Naive thymus-derived CD4-positive, alpha-beta T cell (primary cell): ENCODE results near the gene ZBTB21. TPM values are rescaled to one million over a fixed set of nuclear protein-coding genes. Genes with fewer than 3 reads are reported as not detected.

Source experiments
- ATAC-seq: fragments of 150-1000 bp; cut with Tn5 transposase; 2 replicates; pipeline ENCODE4 v1.10.0; 2021; ENCODE audit warnings: mild to moderate bottlenecking, moderate library complexity
- CTCF ChIA-PET: fragments of 350-600 bp; sonication (Branson Sonifier 250); formaldehyde crosslinking; loops from one replicate; lab custom pipeline; 2021; ENCODE audit warnings: antibody characterized with exemption; lab: Charles Lee
- POLR2A ChIA-PET: fragments of 350-600 bp; sonication (Branson Sonifier 250); formaldehyde crosslinking; loops from one replicate; lab custom pipeline; 2021; ENCODE audit warnings: antibody characterized with exemption, inconsistent platforms; lab: Charles Lee
- DNase-seq, 9 donors: peaks; one replicate each; pipeline versions ENCODE4 v3.0.0 to v3.0.0-alpha.2; 2020 to 2022; ENCODE audit warnings: mixed read lengths in 1 of 9
- H3K27ac ChIP-seq: one replicate; pipeline ENCODE4 v1.7.0; 2013; ENCODE audit warnings: mild to moderate bottlenecking, low read depth, low read length, moderate library complexity
- H3K27me3 ChIP-seq, 2 donors: one replicate each; pipeline ENCODE4 v1.7.0; 2013; ENCODE audit warnings: low read length in 2 of 2, mild to moderate bottlenecking in 2 of 2, moderate library complexity in 2 of 2; ENCODE audit not compliant: control insufficient read depth in 2 of 2, insufficient read depth in 2 of 2
- H3K36me3 ChIP-seq, 3 experiments: 1 replicate in 2 of 3; 2 replicates in 1 of 3; pipeline ENCODE4 v1.7.0; 2013; ENCODE audit warnings: low read length in 3 of 3, mild to moderate bottlenecking in 3 of 3, moderate library complexity in 1 of 3; ENCODE audit not compliant: insufficient read depth in 3 of 3, control insufficient read depth in 2 of 3
- H3K4me1 ChIP-seq, 2 donors: one replicate each; pipeline ENCODE4 v1.7.0; 2013; ENCODE audit warnings: low read length in 2 of 2, mild to moderate bottlenecking in 2 of 2, moderate library complexity in 1 of 2; ENCODE audit not compliant: control insufficient read depth in 2 of 2, insufficient read depth in 2 of 2
- H3K4me3 ChIP-seq: 2 replicates; pipeline ENCODE4 v1.7.0; 2013; ENCODE audit warnings: mild to moderate bottlenecking, low read length
- H3K9me3 ChIP-seq, 3 experiments: 1 replicate in 2 of 3; 2 replicates in 1 of 3; pipeline ENCODE4 v1.7.0; 2013; ENCODE audit warnings: low read length in 3 of 3; ENCODE audit not compliant: control insufficient read depth in 2 of 3
- H3K27ac Mint-ChIP-seq, 9 donors: one replicate each; pipeline ENCODE4 v1.8.0; 2020 to 2022; ENCODE audit warnings: mixed read lengths in 9 of 9, mild to moderate bottlenecking in 8 of 9, moderate library complexity in 5 of 9, inconsistent platforms in 2 of 9
- H3K27me3 Mint-ChIP-seq, 5 donors: one replicate each; pipeline ENCODE4 v1.8.0; 2021 to 2022; ENCODE audit warnings: mixed read lengths in 5 of 5, mild to moderate bottlenecking in 1 of 5
- H3K36me3 Mint-ChIP-seq, 5 donors: one replicate each; pipeline ENCODE4 v1.8.0; 2020 to 2022; ENCODE audit warnings: mixed read lengths in 5 of 5, mild to moderate bottlenecking in 3 of 5, inconsistent platforms in 1 of 5
- H3K4me1 Mint-ChIP-seq, 7 donors: one replicate each; pipeline ENCODE4 v1.8.0; 2020 to 2022; ENCODE audit warnings: mixed read lengths in 7 of 7, mild to moderate bottlenecking in 3 of 7, inconsistent platforms in 1 of 7
- H3K4me3 Mint-ChIP-seq, 10 donors: one replicate each; pipeline ENCODE4 v1.8.0; 2020 to 2022; ENCODE audit warnings: mild to moderate bottlenecking in 10 of 10, mixed read lengths in 10 of 10, moderate library complexity in 6 of 10, inconsistent platforms in 2 of 10
- H3K9me3 Mint-ChIP-seq, 11 donors: one replicate each; pipeline ENCODE4 v1.8.0; 2020 to 2022; ENCODE audit warnings: mixed read lengths in 11 of 11, mild to moderate bottlenecking in 4 of 11, inconsistent platforms in 1 of 11, moderate library complexity in 1 of 11
- intact Hi-C, 2 donors: fragments of 100-400 bp; cut with micrococcal nuclease; formaldehyde crosslinking; loops; one replicate each; pipeline ENCODE4 v1.15.1; 2023
- polyA plus RNA-seq, 2 donors: library from polyadenylated mRNA; unstranded; fragments of 300-500 nt; fragmentation: Illumina TruSeq; gene quantifications; one replicate each; pipeline ENCODE4 v1.2.3, GENCODE V29; 2021
- total RNA-seq, 6 experiments: library from RNA in 5 of 6; stranded (reverse) in 5 of 6; gene quantifications; 1 replicate in 5 of 6; 2 replicates in 1 of 6; pipeline ENCODE4 v1.2.3 and lab custom pipeline; 2021 to 2026

ZBTB21 gene
- total and polyA plus RNA-seq, 7 experiments from 2014 or later: 4.3 to 137 (median 24.3) TPM

GRCh38 chr21:42030311-42030710 lies 20.2 kb upstream of the ZBTB21 start:
- H3K4me3 Mint-ChIP-seq: no peak overlapping the region
- H3K27ac ChIP-seq: no peak overlapping the region
- intact Hi-C loops: no loop called here
- H3K4me1 Mint-ChIP-seq: peaks cover 0 to 15% (median 0%) of the 10 kb centered on the region in 7 donors
- no peaks in the 10 kb centered on the region for H3K27me3 Mint-ChIP-seq
- H3K9me3 ChIP-seq: no peaks in the 10 kb centered on the region
- H3K4me3 ChIP-seq: no peak overlapping the region
- no peaks in the 10 kb centered on the region for H3K36me3 Mint-ChIP-seq
- H3K27me3 ChIP-seq: no peaks in the 10 kb centered on the region
- no peaks in the 10 kb centered on the region for H3K36me3 ChIP-seq
- H3K4me1 ChIP-seq: no peaks in the 10 kb centered on the region
- no peak overlapping the region for H3K27ac Mint-ChIP-seq
- CTCF ChIA-PET: no interaction called here
- ATAC-seq (no peak), DNase-seq (no peak)
- POLR2A ChIA-PET: no interaction called here
- no peaks in the 10 kb centered on the region for H3K9me3 Mint-ChIP-seq

- Mint-ChIP-seq H3K36me3 (no peaks in the 10 kb centered on the region), H3K9me3 (no peaks in the 10 kb centered on the region), H3K27ac (no peak overlapping the region), H3K4me3 (no peak overlapping the region), H3K27me3 (no peaks in the 10 kb centered on the region), H3K4me1 (peaks cover 0 to 9% (median 0%) of the 10 kb centered on the region in 7 donors)
- H3K27ac ChIP-seq: no peak overlapping the region
- ChIA-PET CTCF (no interaction called here), POLR2A (no interaction called here)
- intact Hi-C loops: no loop called here
- H3K9me3 ChIP-seq: no peaks in the 10 kb centered on the region
- H3K36me3 ChIP-seq: no peaks in the 10 kb centered on the region
- no peak overlapping the region for H3K4me3 ChIP-seq
- H3K27me3 ChIP-seq: no peaks in the 10 kb centered on the region
- ATAC-seq: no peak
- DNase-seq: no peak
- H3K4me1 ChIP-seq: no peaks in the 10 kb centered on the region
Observed at GRCh38 chr21:42028766-42029425, 18.7 kb upstream of the ZBTB21 start.

GRCh38 chr21:42027822-42028765 lies 17.9 kb upstream of the ZBTB21 start:
- H3K4me3 ChIP-seq: no peak overlapping the region
- Mint-ChIP-seq H3K9me3 (no peaks in the 10 kb centered on the region), H3K36me3 (no peaks in the 10 kb centered on the region), H3K4me3 (no peak overlapping the region), H3K4me1 (peaks cover 0 to 9% (median 0%) of the 10 kb centered on the region in 7 donors), H3K27ac (peak overlapping the region in 4 of 9 donors; percentile 21 to 66 (median 57)), H3K27me3 (no peaks in the 10 kb centered on the region)
- no peaks in the 10 kb centered on the region for H3K27me3 ChIP-seq
- intact Hi-C loops: no loop called here
- no peaks in the 10 kb centered on the region for H3K9me3 ChIP-seq
- CTCF ChIA-PET: no interaction called here
- ATAC-seq (no peak), DNase-seq (no peak)
- no peak overlapping the region for H3K27ac ChIP-seq
- H3K4me1 ChIP-seq: no peaks in the 10 kb centered on the region
- H3K36me3 ChIP-seq: no peaks in the 10 kb centered on the region
- POLR2A ChIA-PET: no interaction called here

GRCh38 chr21:42027085-42027821 lies 17.1 kb upstream of the ZBTB21 start:
- ATAC-seq: no peak
- peak overlapping the region in 3 of 9 donors; percentile 21 to 66 (median 48) for H3K27ac Mint-ChIP-seq
- intact Hi-C loops: no loop called here

DNA sequence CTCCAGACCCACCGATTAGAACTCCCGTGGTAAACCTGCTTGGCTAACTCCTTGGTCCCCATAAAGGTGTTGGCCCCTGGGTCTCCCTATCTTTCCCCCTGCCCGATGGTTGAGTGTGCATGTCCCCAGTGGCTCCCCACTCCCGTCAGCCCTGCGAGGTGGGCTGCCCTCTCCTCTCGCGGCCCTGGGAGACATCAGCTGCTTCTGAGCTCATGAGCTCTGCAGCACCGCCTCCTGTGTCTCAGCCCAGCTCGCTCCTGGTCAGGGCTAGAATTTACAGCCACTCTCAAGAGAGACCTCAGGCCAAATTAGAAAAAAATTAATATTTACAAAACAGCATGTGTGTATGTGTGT lies 15.9 kb upstream of the ZBTB21 start:
- ATAC-seq: no peak
- peaks cover 0 to 6% (median 0%) of the 10 kb centered on the region in 7 donors for H3K4me1 Mint-ChIP-seq
- Histone ChIP-seq H3K4me3 (no peak overlapping the region), H3K27ac (no peak overlapping the region), H3K4me1 (no peaks in the 10 kb centered on the region), H3K27me3 (no peaks in the 10 kb centered on the region), H3K36me3 (no peaks in the 10 kb centered on the region), H3K9me3 (no peaks in the 10 kb centered on the region)
- intact Hi-C loops: no loop called here
- no peak overlapping the region for H3K4me3 Mint-ChIP-seq
- H3K27ac Mint-ChIP-seq: peak overlapping the region in 3 of 9 donors; percentile 50 to 75 (median 68)
- CTCF ChIA-PET: no interaction called here
- H3K27me3 Mint-ChIP-seq: peaks cover 0 to 6% (median 0%) of the 10 kb centered on the region in 5 donors
- no peaks in the 10 kb centered on the region for H3K36me3 Mint-ChIP-seq
- no peak for DNase-seq
- H3K9me3 Mint-ChIP-seq: no peaks in the 10 kb centered on the region
- POLR2A ChIA-PET: interaction anchor here (1.0 kb wide), 1 partner anchor 12 kb away, joined by 3 read pairs; no protein-coding TSS in a partner anchor

More at GRCh38 chr21:42027085-42027821, 17.1 kb upstream of the ZBTB21 start:
- POLR2A ChIA-PET: no interaction called here
- no peak overlapping the region for H3K4me3 ChIP-seq
- Mint-ChIP-seq H3K4me3 (no peak overlapping the region), H3K9me3 (no peaks in the 10 kb centered on the region), H3K27me3 (no peaks in the 10 kb centered on the region), H3K36me3 (no peaks in the 10 kb centered on the region), H3K4me1 (peaks cover 0 to 9% (median 0%) of the 10 kb centered on the region in 7 donors)
- H3K4me1 ChIP-seq: no peaks in the 10 kb centered on the region
- no peaks in the 10 kb centered on the region for H3K36me3 ChIP-seq
- DNase-seq: no peak
- no peaks in the 10 kb centered on the region for H3K27me3 ChIP-seq
- CTCF ChIA-PET: no interaction called here
- no peak overlapping the region for H3K27ac ChIP-seq
- no peaks in the 10 kb centered on the region for H3K9me3 ChIP-seq

DNA sequence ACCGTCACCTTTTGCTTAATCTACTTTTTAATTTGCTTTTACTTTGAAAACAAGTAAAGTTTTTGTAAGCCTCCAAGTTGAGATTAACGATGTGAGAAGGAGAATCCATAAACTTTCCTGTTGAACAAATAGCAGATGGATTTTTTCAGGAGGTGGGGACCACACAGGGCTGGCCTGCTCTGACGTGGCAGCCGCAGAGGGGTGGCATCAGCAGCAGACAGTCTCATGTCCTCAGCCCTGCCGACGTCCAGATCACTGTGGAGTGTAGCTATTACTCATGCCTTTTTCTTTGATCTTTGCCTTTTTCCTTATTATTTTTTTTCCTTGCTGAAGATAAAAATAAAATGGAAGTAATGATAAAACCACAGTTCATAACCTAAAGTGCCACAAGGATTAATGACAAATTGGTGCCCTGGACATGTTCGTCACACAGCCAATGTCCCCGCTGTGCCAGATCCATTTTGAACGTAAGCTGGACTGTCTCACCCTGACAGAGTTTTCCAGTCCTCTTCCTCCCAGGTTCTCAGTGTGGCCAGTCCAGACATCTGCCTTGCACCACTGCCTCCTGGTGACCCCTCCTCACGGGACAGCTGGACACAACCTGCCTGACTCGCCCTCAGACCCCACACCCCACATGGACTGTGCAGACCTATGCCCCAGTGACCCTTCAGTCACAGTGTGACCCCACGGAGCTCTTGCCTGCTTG lies 15.4 kb upstream of the ZBTB21 start:
- ATAC-seq (no peak), DNase-seq (no peak)
- H3K27me3 ChIP-seq: no peaks in the 10 kb centered on the region
- peaks cover 0 to 6% (median 0%) of the 10 kb centered on the region in 5 donors for H3K27me3 Mint-ChIP-seq
- intact Hi-C loops: no loop called here
- H3K27ac ChIP-seq: no peak overlapping the region
- H3K4me3 Mint-ChIP-seq: no peak overlapping the region
- H3K4me1 Mint-ChIP-seq: peaks cover 0 to 9% (median 0%) of the 10 kb centered on the region in 7 donors
- no peaks in the 10 kb centered on the region for H3K36me3 ChIP-seq
- ChIA-PET POLR2A (interaction anchor here (1.0 kb wide), 1 partner anchor 13 kb away, joined by 3 read pairs; no protein-coding TSS in a partner anchor), CTCF (no interaction called here)
- peak overlapping the region in 3 of 9 donors; percentile 50 to 75 (median 68) for H3K27ac Mint-ChIP-seq
- no peaks in the 10 kb centered on the region for H3K9me3 Mint-ChIP-seq
- H3K36me3 Mint-ChIP-seq: no peaks in the 10 kb centered on the region
- H3K9me3 ChIP-seq: no peaks in the 10 kb centered on the region
- H3K4me1 ChIP-seq: no peaks in the 10 kb centered on the region
- H3K4me3 ChIP-seq: no peak overlapping the region
